Adipocyte (in vitro differentiated cells): ENCODE measurements around the gene POU6F2.

Source experiments
- DNase-seq: peaks from one replicate; pipeline ENCODE4 v3.0.0-alpha.2; 2015; ENCODE audit warnings: low read depth
- H3K27me3 ChIP-seq: replicated peaks from 2 replicates; pipeline ENCODE4 v1.7.0; 2013; ENCODE audit warnings: mild to moderate bottlenecking, low read length, moderate library complexity; ENCODE audit not compliant: control insufficient read depth, insufficient read depth
- H3K36me3 ChIP-seq: 2 replicates; pipeline ENCODE4 v1.7.0; 2013; ENCODE audit warnings: low read length, mild to moderate bottlenecking, moderate library complexity; ENCODE audit not compliant: control insufficient read depth, insufficient read depth, severe bottlenecking
- H3K4me1 ChIP-seq: 2 replicates; pipeline ENCODE4 v1.7.0; 2013; ENCODE audit warnings: mild to moderate bottlenecking, low read length, moderate library complexity; ENCODE audit not compliant: control insufficient read depth, insufficient read depth
- H3K4me3 ChIP-seq: 2 replicates; pipeline ENCODE4 v1.7.0; 2013; ENCODE audit warnings: mild to moderate bottlenecking, low read length, moderate library complexity
- H3K9ac ChIP-seq: 2 replicates; pipeline ENCODE4 v1.7.0; 2013; ENCODE audit warnings: mild to moderate bottlenecking, low read length, moderate library complexity
- H3K9me3 ChIP-seq: 2 replicates; pipeline ENCODE4 v1.7.0; 2013; ENCODE audit warnings: mild to moderate bottlenecking, low read length, moderate library complexity; ENCODE audit not compliant: control insufficient read depth

The POU6F2 gene

GRCh38 chr7:39130274-39130673 lies 152.6 kb downstream of the POU6F2 start:
- no peaks in the 10 kb centered on the region for H3K36me3 ChIP-seq
- H3K4me3 ChIP-seq, result no peak overlapping the region
- no peak overlapping the region for H3K9ac ChIP-seq
- H3K9me3 ChIP-seq, result no peaks in the 10 kb centered on the region
- H3K4me1 ChIP-seq, result no peaks in the 10 kb centered on the region
- peaks cover 27% of the 10 kb centered on the region for H3K27me3 ChIP-seq
- DNase-seq, result no peak

DNA sequence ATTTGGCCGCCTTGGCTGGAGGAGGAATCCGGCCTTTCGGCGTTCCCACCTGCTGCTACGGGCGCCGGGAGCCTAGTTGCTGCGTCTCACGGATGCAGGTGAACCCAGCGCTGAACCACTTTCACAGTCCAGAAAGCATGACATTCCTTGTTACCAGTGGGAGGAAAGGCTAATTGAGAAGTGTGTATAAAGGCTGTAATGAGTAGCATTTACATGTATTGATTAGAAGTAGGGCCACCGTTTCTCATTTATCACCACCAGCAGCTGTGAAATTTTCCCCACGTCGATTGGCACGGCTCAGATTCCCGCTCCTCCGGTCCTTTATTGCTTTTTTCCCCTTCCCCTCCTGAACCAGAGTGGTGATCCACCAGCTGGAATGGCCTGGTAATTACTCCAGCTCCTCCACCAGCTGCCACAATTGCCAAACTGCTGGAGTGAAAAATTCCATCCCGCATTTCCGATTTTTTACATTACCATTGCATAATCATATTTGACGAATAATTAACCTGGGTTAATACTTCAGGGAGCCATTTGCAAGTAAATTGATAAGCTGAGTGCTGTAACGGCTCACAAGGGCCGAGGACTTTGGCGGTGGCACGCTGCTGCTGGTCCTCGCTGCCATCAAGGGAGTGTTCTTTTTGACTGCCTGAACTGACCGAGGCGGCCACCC lies 153.3 kb downstream of the POU6F2 start:
- no peak for DNase-seq
- no peaks in the 10 kb centered on the region for H3K9me3 ChIP-seq

GRCh38 chr7:39132306-39132705 lies 154.6 kb downstream of the POU6F2 start:
- H3K4me1 ChIP-seq, result no peaks in the 10 kb centered on the region
- H3K9ac ChIP-seq, result no peak overlapping the region
- no peak overlapping the region for H3K4me3 ChIP-seq
- no peak for DNase-seq
- peaks cover under 1% of the 10 kb centered on the region for H3K9me3 ChIP-seq
- no peaks in the 10 kb centered on the region for H3K36me3 ChIP-seq
- peaks cover 20% of the 10 kb centered on the region for H3K27me3 ChIP-seq

More for the DNA sequence above, 153.3 kb downstream of the POU6F2 start:
- Histone ChIP-seq H3K4me1 (no peaks in the 10 kb centered on the region), H3K4me3 (no peak overlapping the region), H3K9ac (no peak overlapping the region), H3K27me3 (peaks cover 24% of the 10 kb centered on the region), H3K36me3 (no peaks in the 10 kb centered on the region)

DNA sequence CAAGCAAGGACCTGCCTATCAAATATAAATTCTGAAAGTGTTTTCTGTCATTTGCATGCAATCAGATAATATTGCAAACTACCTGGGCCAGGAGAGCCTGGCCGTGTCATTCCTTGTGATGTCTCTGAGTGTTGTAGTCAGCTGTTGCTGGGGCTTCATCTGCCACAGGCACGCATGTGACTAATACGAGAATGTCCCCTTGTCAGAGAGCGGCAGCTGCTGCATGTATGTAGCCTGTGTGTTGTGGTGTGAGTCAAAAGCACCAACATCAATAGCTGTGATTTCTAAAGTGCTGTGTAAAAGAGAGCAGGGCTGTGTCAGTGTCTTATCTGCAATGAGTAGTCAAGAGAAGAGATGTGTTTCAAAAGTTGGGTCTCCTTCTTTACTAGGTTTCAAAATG lies 155.4 kb downstream of the POU6F2 start:
- H3K36me3 ChIP-seq, result no peaks in the 10 kb centered on the region
- no peaks in the 10 kb centered on the region for H3K4me1 ChIP-seq
- no peak overlapping the region for H3K4me3 ChIP-seq
- H3K9ac ChIP-seq, result no peak overlapping the region
- H3K9me3 ChIP-seq, result peaks cover 5% of the 10 kb centered on the region
- peaks cover 20% of the 10 kb centered on the region for H3K27me3 ChIP-seq
- no peak for DNase-seq

- Histone ChIP-seq H3K9ac (no peak overlapping the region), H3K4me1 (no peaks in the 10 kb centered on the region), H3K27me3 (peaks cover 9% of the 10 kb centered on the region), H3K9me3 (peaks cover 15% of the 10 kb centered on the region), H3K4me3 (no peak overlapping the region), H3K36me3 (no peaks in the 10 kb centered on the region)
- no peak for DNase-seq
Observed at GRCh38 chr7:39137480-39137879, 159.8 kb downstream of the POU6F2 start.

DNA sequence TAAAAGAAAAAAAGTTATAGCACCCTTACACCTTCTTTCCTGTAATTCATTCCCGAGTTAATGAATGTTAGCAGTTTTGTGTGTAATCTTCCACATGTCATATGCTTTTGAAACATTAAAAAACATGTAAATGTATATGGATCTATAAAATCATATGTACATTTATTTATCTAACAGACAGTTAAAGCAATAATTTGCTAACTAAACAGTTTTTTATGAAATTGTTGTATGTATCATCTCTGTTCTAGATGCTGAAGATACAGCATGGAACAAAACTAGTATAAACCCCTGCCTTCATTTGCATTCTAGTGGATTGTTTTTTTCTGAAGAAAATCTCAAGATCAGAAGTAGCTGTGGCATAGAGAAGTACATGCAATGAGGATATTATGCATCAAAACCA lies 165.0 kb downstream of the POU6F2 start:
- no peak for DNase-seq
- H3K36me3 ChIP-seq, result no peaks in the 10 kb centered on the region
- no peaks in the 10 kb centered on the region for H3K4me1 ChIP-seq
- H3K9ac ChIP-seq, result no peak overlapping the region
- H3K4me3 ChIP-seq, result no peak overlapping the region
- no peaks in the 10 kb centered on the region for H3K27me3 ChIP-seq
- peaks cover 13% of the 10 kb centered on the region for H3K9me3 ChIP-seq

DNA sequence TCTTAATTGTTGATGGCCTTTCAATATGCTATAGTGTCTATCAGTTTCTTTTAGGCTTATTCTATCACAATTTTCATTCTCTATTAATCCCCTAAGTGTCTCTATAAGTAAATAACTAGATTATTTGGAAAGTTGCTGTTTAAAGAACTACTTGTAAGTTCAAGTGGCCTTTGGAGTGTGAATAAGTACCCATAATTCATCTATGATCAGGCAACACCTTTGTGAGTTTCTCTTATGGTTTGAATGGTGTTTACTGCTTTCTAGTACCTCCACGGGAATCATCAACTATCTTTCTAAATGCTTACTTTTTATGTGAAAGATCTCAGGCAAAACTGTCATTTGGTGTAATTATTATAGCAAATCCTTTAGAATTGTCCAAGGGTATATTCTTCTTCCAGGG lies 166.7 kb downstream of the POU6F2 start:
- H3K4me3 ChIP-seq, result no peak overlapping the region
- no peak for DNase-seq

DNA sequence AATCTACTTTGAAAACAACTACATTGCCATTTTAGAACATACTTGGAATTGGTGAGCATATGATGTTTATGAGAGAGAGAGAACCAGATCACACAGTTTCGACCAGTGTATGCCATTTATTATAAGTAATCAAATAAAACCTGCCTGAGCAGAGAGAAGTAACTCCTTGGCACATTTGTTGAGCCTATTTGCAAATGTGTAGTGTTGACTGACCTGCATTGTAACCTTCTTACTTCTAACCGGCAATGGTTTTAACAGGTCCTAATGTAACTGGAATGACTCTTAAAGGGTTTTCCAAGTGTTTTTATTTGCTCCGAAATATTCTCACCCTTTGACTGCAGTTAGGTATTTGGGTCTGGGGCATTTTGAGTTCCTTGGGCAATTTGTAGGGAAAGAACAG lies 167.6 kb downstream of the POU6F2 start:
- peaks cover 7% of the 10 kb centered on the region for H3K9me3 ChIP-seq
- no peak for DNase-seq
- no peaks in the 10 kb centered on the region for H3K4me1 ChIP-seq
- H3K4me3 ChIP-seq, result no peak overlapping the region
- no peak overlapping the region for H3K9ac ChIP-seq
- no peaks in the 10 kb centered on the region for H3K27me3 ChIP-seq
- no peaks in the 10 kb centered on the region for H3K36me3 ChIP-seq

More for the DNA sequence above, 166.7 kb downstream of the POU6F2 start:
- no peak overlapping the region for H3K9ac ChIP-seq
- no peaks in the 10 kb centered on the region for H3K36me3 ChIP-seq
- no peaks in the 10 kb centered on the region for H3K4me1 ChIP-seq
- no peaks in the 10 kb centered on the region for H3K27me3 ChIP-seq
- peaks cover 13% of the 10 kb centered on the region for H3K9me3 ChIP-seq

DNA sequence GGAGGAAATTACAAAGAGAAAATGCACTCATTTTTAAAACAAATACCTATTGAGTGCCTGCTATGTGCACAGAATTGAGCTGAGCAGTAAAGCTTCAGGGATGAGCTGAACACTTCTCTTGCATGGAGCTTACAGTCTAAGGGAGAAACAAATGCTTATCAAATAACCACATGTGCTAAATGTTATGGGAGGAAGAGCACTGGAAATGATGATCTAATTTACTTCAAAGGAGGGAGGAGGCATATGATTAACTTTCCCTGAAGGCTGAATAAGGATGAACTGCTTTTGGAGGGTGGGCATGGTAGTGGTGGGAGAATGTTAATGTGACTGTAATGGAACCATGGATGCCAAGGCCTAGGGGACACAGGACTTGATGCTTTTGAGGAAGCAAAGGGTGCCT lies 168.2 kb downstream of the POU6F2 start:
- Histone ChIP-seq H3K36me3 (no peaks in the 10 kb centered on the region), H3K9me3 (peaks cover 3% of the 10 kb centered on the region), H3K27me3 (no peaks in the 10 kb centered on the region), H3K4me1 (no peaks in the 10 kb centered on the region), H3K9ac (no peak overlapping the region), H3K4me3 (no peak overlapping the region)
- DNase-seq, result no peak

DNA sequence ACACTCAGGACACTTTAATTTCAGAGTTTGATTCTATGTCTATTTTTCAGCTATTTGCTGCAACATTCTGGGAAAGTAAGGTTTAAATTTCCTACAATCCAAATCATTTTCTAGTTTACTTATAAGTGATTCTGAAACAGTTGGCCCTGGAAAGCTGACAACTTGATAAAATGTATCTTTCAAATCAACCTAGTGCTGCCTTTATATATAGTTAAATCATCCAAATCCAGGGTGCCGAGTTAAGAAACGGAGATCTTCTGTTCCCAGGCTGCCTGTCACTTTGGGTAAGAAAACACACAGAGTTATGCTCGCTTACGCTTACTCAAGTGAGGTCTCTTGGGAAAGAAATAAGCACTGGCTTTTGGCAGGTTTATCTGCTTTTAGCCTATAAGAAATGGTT lies 175.0 kb downstream of the POU6F2 start:
- H3K4me3 ChIP-seq, result no peak overlapping the region
- no peak for DNase-seq
- H3K9ac ChIP-seq, result no peak overlapping the region
- no peaks in the 10 kb centered on the region for H3K4me1 ChIP-seq
- H3K9me3 ChIP-seq, result no peaks in the 10 kb centered on the region
- no peaks in the 10 kb centered on the region for H3K36me3 ChIP-seq
- peaks cover 22% of the 10 kb centered on the region for H3K27me3 ChIP-seq

DNA sequence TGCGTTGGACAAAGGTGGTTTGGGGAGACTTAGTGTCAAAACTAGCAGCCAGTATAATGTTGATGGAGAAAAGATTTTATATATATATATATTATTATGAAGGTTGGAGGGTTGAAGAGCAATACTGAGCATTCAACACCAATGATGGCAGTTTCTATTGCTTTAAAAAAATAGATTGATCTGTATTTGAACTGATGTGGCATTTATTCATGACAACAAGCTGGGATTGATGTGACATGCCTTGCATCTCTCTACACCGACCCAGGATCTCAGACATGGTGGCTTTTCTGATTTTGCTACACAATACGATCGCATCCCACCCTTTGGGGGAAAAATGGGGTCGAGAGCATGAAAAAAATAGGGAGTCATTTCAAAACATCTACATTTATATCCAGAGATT lies 175.4 kb downstream of the POU6F2 start:
- Histone ChIP-seq H3K4me3 (no peak overlapping the region), H3K9me3 (no peaks in the 10 kb centered on the region), H3K4me1 (no peaks in the 10 kb centered on the region), H3K9ac (no peak overlapping the region), H3K27me3 (peaks cover 22% of the 10 kb centered on the region), H3K36me3 (no peaks in the 10 kb centered on the region)
- DNase-seq, result no peak

- no peak for DNase-seq
- H3K9ac ChIP-seq, result no peak overlapping the region
- no peaks in the 10 kb centered on the region for H3K36me3 ChIP-seq
- no peak overlapping the region for H3K4me3 ChIP-seq
- peaks cover 22% of the 10 kb centered on the region for H3K27me3 ChIP-seq
- no peaks in the 10 kb centered on the region for H3K4me1 ChIP-seq
- H3K9me3 ChIP-seq, result no peaks in the 10 kb centered on the region
Observed at GRCh38 chr7:39153647-39154046, 175.9 kb downstream of the POU6F2 start.
